GM23338 (cell line): ENCODE data around the gene APBB1IP. TPM values are rescaled to one million over a fixed set of nuclear protein-coding genes. Genes with fewer than 3 reads are reported as not detected.
"Not testable (repeated sequence)": the region's sequence is repeated elsewhere in the genome, so short reads cannot be mapped to it uniquely, and the experiment has no call there.

Experiments used
- ATAC-seq: fragments of 200-7000 bp; cut with Tn5 transposase; 3 replicates; pipeline ENCODE4 v1.9.1; 2020
- DNase-seq: peaks from one replicate; pipeline ENCODE4 v3.0.0-alpha.2; 2015; ENCODE audit warnings: low spot score
- H2AFZ ChIP-seq: fragments of 200-600 bp; sonication (generic); 2 replicates; pipeline ENCODE4 v1.8.0; 2016; ENCODE audit warnings: antibody characterized with exemption, mild to moderate bottlenecking, moderate library complexity
- H3F3A ChIP-seq: fragments of 200-600 bp; sonication (generic); replicated peaks from 2 replicates; pipeline ENCODE4 v1.8.0; 2017; ENCODE audit warnings: antibody characterized with exemption, mixed run types, low read depth
- H3K27ac ChIP-seq: fragments of 200-600 bp; sonication (generic); 2 replicates; pipeline ENCODE4 v1.6.1; 2016; ENCODE audit warnings: low read depth
- H3K27me3 ChIP-seq: fragments of 200-600 bp; sonication (generic); 2 replicates; pipeline ENCODE4 v1.8.0; 2016; ENCODE audit warnings: mild to moderate bottlenecking, mixed run types, moderate library complexity; ENCODE audit not compliant: insufficient read depth
- H3K36me3 ChIP-seq: fragments of 200-600 bp; sonication (generic); 2 replicates; pipeline ENCODE4 v1.8.0; 2016; ENCODE audit warnings: mild to moderate bottlenecking; ENCODE audit not compliant: insufficient read depth
- H3K4me1 ChIP-seq: fragments of 200-600 bp; sonication (generic); 2 replicates; pipeline ENCODE4 v1.8.0; 2016; ENCODE audit warnings: mild to moderate bottlenecking, moderate library complexity; ENCODE audit not compliant: insufficient read depth
- H3K4me2 ChIP-seq: fragments of 200-600 bp; sonication (generic); 2 replicates; pipeline ENCODE4 v1.7.1; 2017; ENCODE audit warnings: mixed run types
- H3K4me3 ChIP-seq: fragments of 200-600 bp; sonication (generic); 2 replicates; pipeline ENCODE4 v1.6.1; 2016; ENCODE audit warnings: mixed run types
- H3K79me2 ChIP-seq: fragments of 200-600 bp; sonication (generic); replicated peaks from 2 replicates; pipeline ENCODE4 v1.8.0; 2017; ENCODE audit warnings: mild to moderate bottlenecking; ENCODE audit not compliant: insufficient read depth
- H3K9me2 ChIP-seq: fragments of 200-600 bp; sonication (generic); 2 replicates; pipeline ENCODE4 v1.8.0; 2017; ENCODE audit not compliant: insufficient read depth
- H4K20me1 ChIP-seq: fragments of 200-600 bp; sonication (generic); replicated peaks from 2 replicates; pipeline ENCODE4 v1.8.0; 2017; ENCODE audit warnings: mild to moderate bottlenecking; ENCODE audit not compliant: insufficient read depth
- H3K27ac Mint-ChIP-seq: 2 replicates; pipeline ENCODE4 v1.8.0; 2020; ENCODE audit warnings: inconsistent platforms, mild to moderate bottlenecking, moderate library complexity, mixed read lengths
- H3K27me3 Mint-ChIP-seq: 3 replicates; pipeline ENCODE4 v1.8.0; 2022; ENCODE audit warnings: low read depth, mild to moderate bottlenecking, moderate library complexity, mixed read lengths, inconsistent platforms; ENCODE audit not compliant: insufficient read depth, poor library complexity
- H3K36me3 Mint-ChIP-seq: 3 replicates; pipeline ENCODE4 v1.8.0; 2021; ENCODE audit warnings: low read depth, mild to moderate bottlenecking, inconsistent platforms, moderate library complexity, mixed read lengths
- H3K4me1 Mint-ChIP-seq: 3 replicates; pipeline ENCODE4 v1.8.0; 2020; ENCODE audit warnings: mild to moderate bottlenecking, inconsistent platforms, mixed read lengths
- H3K4me3 Mint-ChIP-seq: 3 replicates; pipeline ENCODE4 v1.8.0; 2021; ENCODE audit warnings: moderate library complexity, mild to moderate bottlenecking, inconsistent platforms, mixed read lengths
- H3K9me3 Mint-ChIP-seq: 3 replicates; pipeline ENCODE4 v1.8.0; 2020; ENCODE audit warnings: moderate library complexity, mild to moderate bottlenecking, inconsistent platforms, mixed read lengths
- CREB1 ChIP-seq: fragments of 250-450 bp; sonication (Bioruptor Pico); IDR thresholded peaks from 2 replicates; pipeline ENCODE4 v1.5.0; 2020; ENCODE audit warnings: low read depth, mild to moderate bottlenecking, moderate library complexity
- EZH2 ChIP-seq: fragments of 200-600 bp; sonication (generic); IDR thresholded peaks from one replicate; pipeline ENCODE4 v1.8.0; 2017; ENCODE audit warnings: antibody characterized with exemption, mild to moderate bottlenecking, low read depth; ENCODE audit not compliant: unreplicated experiment
- JUNB ChIP-seq: IDR thresholded peaks from one replicate; pipeline ENCODE4 v1.6.1; 2016; ENCODE audit warnings: antibody characterized with exemption; ENCODE audit not compliant: unreplicated experiment
- NANOG ChIP-seq: IDR thresholded peaks from 2 replicates; pipeline ENCODE4 v1.6.1; 2016; ENCODE audit warnings: antibody characterized with exemption, borderline replicate concordance
- STAT1 ChIP-seq: IDR thresholded peaks from one replicate; pipeline ENCODE4 v1.6.1; 2016; ENCODE audit warnings: antibody characterized with exemption; ENCODE audit not compliant: unreplicated experiment
- ZNF331 ChIP-seq: fragments of 250-450 bp; sonication (Bioruptor Pico); IDR thresholded peaks from 2 replicates; pipeline ENCODE4 v1.5.0; 2020; ENCODE audit warnings: low read depth, mild to moderate bottlenecking, moderate library complexity
- polyA plus RNA-seq: library from polyadenylated mRNA; unstranded; fragments of >200 nt; fragmentation: Nextera tagmentation; extraction: Ambion mirVana; gene quantifications from 2 replicates; pipeline ENCODE4 v1.2.1, GENCODE V29; 2016
- total RNA-seq: library from RNA; depleted of rRNA; stranded (reverse); fragments of >200 nt; shearing (Covaris generic); gene quantifications from 2 replicates; pipeline ENCODE4 v1.2.3, GENCODE V29; 2014
- TF ChIP-seq, protein P1 (sequence below), 2 experiments: fragments of 200-600 bp in 1 of 2; sonication (generic) in 1 of 2; conservative IDR thresholded peaks; 2 replicates each; pipeline versions ENCODE4 v1.5.1 to v1.6.1; 2016 to 2017; ENCODE audit warnings: antibody characterized with exemption in 2 of 2, low read depth in 2 of 2, mild to moderate bottlenecking in 2 of 2, moderate library complexity in 1 of 2
- TF ChIP-seq, protein P2 (sequence below): IDR thresholded peaks from one replicate; pipeline ENCODE4 v1.6.1; 2018; ENCODE audit warnings: antibody characterized with exemption; ENCODE audit not compliant: unreplicated experiment
- TF ChIP-seq, protein P3 (sequence below): fragments of 250-450 bp; sonication (Bioruptor Pico); IDR thresholded peaks from 2 replicates; pipeline ENCODE4 v1.5.0; 2020; ENCODE audit warnings: mild to moderate bottlenecking, moderate library complexity
- TF ChIP-seq, protein P4 (sequence below): IDR thresholded peaks from 2 replicates; pipeline ENCODE4 v1.6.1; 2016; ENCODE audit warnings: antibody characterized with exemption

APBB1IP gene
- total and polyA plus RNA-seq, 2 experiments from 2014 or later: 0.14 to 0.16 TPM

- H3K36me3 Mint-ChIP-seq: peaks cover 16% of the 10 kb centered on the region
- H3K79me2 ChIP-seq, H3K4me2 ChIP-seq, H3K27ac Mint-ChIP-seq, DNase-seq, H2AFZ ChIP-seq, H3K4me1 ChIP-seq, H3K27ac ChIP-seq, H3K4me1 Mint-ChIP-seq, H3K9me2 ChIP-seq, ATAC-seq, H3F3A ChIP-seq, H3K27me3 ChIP-seq, H3K4me3 Mint-ChIP-seq, H3K27me3 Mint-ChIP-seq, H4K20me1 ChIP-seq, H3K4me3 ChIP-seq, H3K36me3 ChIP-seq: not testable (repeated sequence)
- peaks cover 26% of the 10 kb centered on the region for H3K9me3 Mint-ChIP-seq
Observed at GRCh38 chr10:26490367-26490766, 52.2 kb downstream of the APBB1IP start.

GRCh38 chr10:26491276-26491675, 53.1 kb downstream of the APBB1IP start:
- Mint-ChIP-seq H3K4me1 (peaks cover 3% of the 10 kb centered on the region; the same call in 2 of the 3 replicates), H3K9me3 (peaks cover 26% of the 10 kb centered on the region), H3K4me3 (no peak overlapping the region), H3K27me3 (no peaks in the 10 kb centered on the region), H3K27ac (no peak overlapping the region), H3K36me3 (peaks cover 16% of the 10 kb centered on the region)
- Histone ChIP-seq H3K4me1 (no peaks in the 10 kb centered on the region), H3K27ac (no peak overlapping the region), H3K4me3 (no peak overlapping the region), H3K36me3 (no peaks in the 10 kb centered on the region), H3F3A (no peaks in the 10 kb centered on the region), H3K4me2 (no peak overlapping the region), H3K27me3 (no peaks in the 10 kb centered on the region), H3K9me2 (no peaks in the 10 kb centered on the region), H2AFZ (no peak overlapping the region), H3K79me2 (no peaks in the 10 kb centered on the region), H4K20me1 (no peaks in the 10 kb centered on the region)
- ATAC-seq: no peak
- no peak for DNase-seq
- TF ChIP-seq ZNF331 (CRISPR knock-in tag): no peak
- no peak for TF ChIP-seq STAT1
- TF ChIP-seq, protein P1, sequence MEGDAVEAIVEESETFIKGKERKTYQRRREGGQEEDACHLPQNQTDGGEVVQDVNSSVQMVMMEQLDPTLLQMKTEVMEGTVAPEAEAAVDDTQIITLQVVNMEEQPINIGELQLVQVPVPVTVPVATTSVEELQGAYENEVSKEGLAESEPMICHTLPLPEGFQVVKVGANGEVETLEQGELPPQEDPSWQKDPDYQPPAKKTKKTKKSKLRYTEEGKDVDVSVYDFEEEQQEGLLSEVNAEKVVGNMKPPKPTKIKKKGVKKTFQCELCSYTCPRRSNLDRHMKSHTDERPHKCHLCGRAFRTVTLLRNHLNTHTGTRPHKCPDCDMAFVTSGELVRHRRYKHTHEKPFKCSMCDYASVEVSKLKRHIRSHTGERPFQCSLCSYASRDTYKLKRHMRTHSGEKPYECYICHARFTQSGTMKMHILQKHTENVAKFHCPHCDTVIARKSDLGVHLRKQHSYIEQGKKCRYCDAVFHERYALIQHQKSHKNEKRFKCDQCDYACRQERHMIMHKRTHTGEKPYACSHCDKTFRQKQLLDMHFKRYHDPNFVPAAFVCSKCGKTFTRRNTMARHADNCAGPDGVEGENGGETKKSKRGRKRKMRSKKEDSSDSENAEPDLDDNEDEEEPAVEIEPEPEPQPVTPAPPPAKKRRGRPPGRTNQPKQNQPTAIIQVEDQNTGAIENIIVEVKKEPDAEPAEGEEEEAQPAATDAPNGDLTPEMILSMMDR (conservative IDR thresholded peaks at IDR 0.05; ENCODE audit: low read depth in 2 of 2): no peak
- TF ChIP-seq, protein P2, sequence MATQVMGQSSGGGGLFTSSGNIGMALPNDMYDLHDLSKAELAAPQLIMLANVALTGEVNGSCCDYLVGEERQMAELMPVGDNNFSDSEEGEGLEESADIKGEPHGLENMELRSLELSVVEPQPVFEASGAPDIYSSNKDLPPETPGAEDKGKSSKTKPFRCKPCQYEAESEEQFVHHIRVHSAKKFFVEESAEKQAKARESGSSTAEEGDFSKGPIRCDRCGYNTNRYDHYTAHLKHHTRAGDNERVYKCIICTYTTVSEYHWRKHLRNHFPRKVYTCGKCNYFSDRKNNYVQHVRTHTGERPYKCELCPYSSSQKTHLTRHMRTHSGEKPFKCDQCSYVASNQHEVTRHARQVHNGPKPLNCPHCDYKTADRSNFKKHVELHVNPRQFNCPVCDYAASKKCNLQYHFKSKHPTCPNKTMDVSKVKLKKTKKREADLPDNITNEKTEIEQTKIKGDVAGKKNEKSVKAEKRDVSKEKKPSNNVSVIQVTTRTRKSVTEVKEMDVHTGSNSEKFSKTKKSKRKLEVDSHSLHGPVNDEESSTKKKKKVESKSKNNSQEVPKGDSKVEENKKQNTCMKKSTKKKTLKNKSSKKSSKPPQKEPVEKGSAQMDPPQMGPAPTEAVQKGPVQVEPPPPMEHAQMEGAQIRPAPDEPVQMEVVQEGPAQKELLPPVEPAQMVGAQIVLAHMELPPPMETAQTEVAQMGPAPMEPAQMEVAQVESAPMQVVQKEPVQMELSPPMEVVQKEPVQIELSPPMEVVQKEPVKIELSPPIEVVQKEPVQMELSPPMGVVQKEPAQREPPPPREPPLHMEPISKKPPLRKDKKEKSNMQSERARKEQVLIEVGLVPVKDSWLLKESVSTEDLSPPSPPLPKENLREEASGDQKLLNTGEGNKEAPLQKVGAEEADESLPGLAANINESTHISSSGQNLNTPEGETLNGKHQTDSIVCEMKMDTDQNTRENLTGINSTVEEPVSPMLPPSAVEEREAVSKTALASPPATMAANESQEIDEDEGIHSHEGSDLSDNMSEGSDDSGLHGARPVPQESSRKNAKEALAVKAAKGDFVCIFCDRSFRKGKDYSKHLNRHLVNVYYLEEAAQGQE: no peak
- TF ChIP-seq, protein P3, sequence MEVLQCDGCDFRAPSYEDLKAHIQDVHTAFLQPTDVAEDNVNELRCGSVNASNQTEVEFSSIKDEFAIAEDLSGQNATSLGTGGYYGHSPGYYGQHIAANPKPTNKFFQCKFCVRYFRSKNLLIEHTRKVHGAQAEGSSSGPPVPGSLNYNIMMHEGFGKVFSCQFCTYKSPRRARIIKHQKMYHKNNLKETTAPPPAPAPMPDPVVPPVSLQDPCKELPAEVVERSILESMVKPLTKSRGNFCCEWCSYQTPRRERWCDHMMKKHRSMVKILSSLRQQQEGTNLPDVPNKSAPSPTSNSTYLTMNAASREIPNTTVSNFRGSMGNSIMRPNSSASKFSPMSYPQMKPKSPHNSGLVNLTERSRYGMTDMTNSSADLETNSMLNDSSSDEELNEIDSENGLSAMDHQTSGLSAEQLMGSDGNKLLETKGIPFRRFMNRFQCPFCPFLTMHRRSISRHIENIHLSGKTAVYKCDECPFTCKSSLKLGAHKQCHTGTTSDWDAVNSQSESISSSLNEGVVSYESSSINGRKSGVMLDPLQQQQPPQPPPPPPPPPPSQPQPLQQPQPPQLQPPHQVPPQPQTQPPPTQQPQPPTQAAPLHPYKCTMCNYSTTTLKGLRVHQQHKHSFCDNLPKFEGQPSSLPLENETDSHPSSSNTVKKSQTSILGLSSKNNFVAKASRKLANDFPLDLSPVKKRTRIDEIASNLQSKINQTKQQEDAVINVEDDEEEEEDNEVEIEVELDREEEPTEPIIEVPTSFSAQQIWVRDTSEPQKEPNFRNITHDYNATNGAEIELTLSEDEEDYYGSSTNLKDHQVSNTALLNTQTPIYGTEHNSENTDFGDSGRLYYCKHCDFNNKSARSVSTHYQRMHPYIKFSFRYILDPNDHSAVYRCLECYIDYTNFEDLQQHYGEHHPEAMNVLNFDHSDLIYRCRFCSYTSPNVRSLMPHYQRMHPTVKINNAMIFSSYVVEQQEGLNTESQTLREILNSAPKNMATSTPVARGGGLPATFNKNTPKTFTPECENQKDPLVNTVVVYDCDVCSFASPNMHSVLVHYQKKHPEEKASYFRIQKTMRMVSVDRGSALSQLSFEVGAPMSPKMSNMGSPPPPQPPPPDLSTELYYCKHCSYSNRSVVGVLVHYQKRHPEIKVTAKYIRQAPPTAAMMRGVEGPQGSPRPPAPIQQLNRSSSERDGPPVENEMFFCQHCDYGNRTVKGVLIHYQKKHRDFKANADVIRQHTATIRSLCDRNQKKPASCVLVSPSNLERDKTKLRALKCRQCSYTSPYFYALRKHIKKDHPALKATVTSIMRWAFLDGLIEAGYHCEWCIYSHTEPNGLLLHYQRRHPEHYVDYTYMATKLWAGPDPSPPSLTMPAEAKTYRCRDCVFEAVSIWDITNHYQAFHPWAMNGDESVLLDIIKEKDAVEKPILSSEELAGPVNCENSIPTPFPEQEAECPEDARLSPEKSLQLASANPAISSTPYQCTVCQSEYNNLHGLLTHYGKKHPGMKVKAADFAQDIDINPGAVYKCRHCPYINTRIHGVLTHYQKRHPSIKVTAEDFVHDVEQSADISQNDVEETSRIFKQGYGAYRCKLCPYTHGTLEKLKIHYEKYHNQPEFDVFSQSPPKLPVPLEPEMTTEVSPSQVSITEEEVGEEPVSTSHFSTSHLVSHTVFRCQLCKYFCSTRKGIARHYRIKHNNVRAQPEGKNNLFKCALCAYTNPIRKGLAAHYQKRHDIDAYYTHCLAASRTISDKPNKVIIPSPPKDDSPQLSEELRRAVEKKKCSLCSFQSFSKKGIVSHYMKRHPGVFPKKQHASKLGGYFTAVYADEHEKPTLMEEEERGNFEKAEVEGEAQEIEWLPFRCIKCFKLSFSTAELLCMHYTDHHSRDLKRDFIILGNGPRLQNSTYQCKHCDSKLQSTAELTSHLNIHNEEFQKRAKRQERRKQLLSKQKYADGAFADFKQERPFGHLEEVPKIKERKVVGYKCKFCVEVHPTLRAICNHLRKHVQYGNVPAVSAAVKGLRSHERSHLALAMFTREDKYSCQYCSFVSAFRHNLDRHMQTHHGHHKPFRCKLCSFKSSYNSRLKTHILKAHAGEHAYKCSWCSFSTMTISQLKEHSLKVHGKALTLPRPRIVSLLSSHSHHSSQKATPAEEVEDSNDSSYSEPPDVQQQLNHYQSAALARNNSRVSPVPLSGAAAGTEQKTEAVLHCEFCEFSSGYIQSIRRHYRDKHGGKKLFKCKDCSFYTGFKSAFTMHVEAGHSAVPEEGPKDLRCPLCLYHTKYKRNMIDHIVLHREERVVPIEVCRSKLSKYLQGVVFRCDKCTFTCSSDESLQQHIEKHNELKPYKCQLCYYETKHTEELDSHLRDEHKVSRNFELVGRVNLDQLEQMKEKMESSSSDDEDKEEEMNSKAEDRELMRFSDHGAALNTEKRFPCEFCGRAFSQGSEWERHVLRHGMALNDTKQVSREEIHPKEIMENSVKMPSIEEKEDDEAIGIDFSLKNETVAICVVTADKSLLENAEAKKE (CRISPR knock-in tag): no peak
- no peak for TF ChIP-seq JUNB
- no peak for TF ChIP-seq NANOG
- TF ChIP-seq, protein P4, sequence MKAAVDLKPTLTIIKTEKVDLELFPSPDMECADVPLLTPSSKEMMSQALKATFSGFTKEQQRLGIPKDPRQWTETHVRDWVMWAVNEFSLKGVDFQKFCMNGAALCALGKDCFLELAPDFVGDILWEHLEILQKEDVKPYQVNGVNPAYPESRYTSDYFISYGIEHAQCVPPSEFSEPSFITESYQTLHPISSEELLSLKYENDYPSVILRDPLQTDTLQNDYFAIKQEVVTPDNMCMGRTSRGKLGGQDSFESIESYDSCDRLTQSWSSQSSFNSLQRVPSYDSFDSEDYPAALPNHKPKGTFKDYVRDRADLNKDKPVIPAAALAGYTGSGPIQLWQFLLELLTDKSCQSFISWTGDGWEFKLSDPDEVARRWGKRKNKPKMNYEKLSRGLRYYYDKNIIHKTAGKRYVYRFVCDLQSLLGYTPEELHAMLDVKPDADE: no peak
- TF ChIP-seq CREB1: no peak
- no peak for TF ChIP-seq EZH2
